ENCODE data around the gene ELFN2.

Gene ELFN2

GRCh38 chr22:37464181-37464580 is 36.9 kb upstream of the ELFN2 start:
- H3K4me1 Mint-ChIP-seq, result peaks cover 7% of the 10 kb centered on the region
- no peak overlapping the region for H3K4me3 Mint-ChIP-seq
- no peaks in the 10 kb centered on the region for H3K36me3 Mint-ChIP-seq (ENCODE audit: low read depth)

DNA sequence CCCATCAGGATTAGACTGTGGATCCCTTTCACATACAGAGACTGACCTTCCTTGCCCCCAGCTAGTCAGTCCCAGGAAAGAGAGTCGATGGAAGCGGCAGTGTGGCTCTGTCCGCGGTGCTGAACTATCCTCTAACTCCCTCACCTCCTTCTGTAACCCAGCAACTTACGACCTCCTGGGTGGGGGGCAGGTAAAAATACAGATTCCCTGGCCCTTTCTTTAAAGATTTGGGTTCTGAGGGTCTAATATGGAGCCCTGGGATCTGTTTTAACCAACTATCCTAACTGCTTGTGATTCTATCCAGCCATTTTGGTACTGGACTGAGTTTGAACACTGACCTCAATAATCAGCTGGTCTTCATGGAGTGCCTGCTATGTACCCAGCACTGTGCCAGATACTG is 35.7 kb upstream of the ELFN2 start:
- no peaks in the 10 kb centered on the region for H3K9me3 Mint-ChIP-seq
- TF ChIP-seq CTCF (IDR thresholded peaks at IDR 0.05; ENCODE audit: unreplicated experiment in 3 of 3), result no peak
- H3K4me1 Mint-ChIP-seq, result peaks cover 7% of the 10 kb centered on the region
- H3K27ac Mint-ChIP-seq, result no peak overlapping the region
- peaks cover 43% of the 10 kb centered on the region for H3K27me3 Mint-ChIP-seq (ENCODE audit: low read depth)
- no peaks in the 10 kb centered on the region for H3K36me3 Mint-ChIP-seq (ENCODE audit: low read depth)
- H3K4me3 Mint-ChIP-seq, result no peak overlapping the region

More at GRCh38 chr22:37464181-37464580, 36.9 kb upstream of the ELFN2 start:
- Mint-ChIP-seq H3K9me3 (no peaks in the 10 kb centered on the region), H3K27ac (no peak overlapping the region), H3K27me3 (ENCODE audit: low read depth) (peaks cover 36% of the 10 kb centered on the region)
- no peak for TF ChIP-seq CTCF (IDR thresholded peaks at IDR 0.05; ENCODE audit: unreplicated experiment in 3 of 3)

DNA sequence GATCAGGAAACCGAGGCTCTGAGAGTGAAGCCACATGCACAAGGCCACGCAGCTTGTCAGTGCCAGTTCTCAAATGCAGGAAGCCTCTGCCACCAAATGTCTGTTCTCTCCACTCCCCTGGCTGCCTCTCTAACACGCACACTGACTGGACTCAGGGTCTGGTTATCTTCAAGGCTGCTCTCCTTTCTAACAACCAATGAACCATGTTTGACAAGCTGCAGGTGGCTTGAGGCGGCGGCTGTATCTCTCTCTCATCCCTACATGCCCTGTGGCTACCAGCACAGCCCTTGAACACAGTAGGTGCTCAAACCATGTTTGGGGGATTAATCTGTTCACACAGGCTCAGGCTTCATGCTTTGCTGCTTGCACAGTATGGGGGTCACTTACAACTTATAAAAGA is 35.2 kb upstream of the ELFN2 start:
- H3K27ac Mint-ChIP-seq, result no peak overlapping the region
- H3K36me3 Mint-ChIP-seq (ENCODE audit: low read depth), result no peaks in the 10 kb centered on the region
- peaks cover 7% of the 10 kb centered on the region for H3K4me1 Mint-ChIP-seq
- TF ChIP-seq CTCF (IDR thresholded peaks at IDR 0.05; ENCODE audit: unreplicated experiment in 3 of 3), result no peak
- peaks cover 46% of the 10 kb centered on the region for H3K27me3 Mint-ChIP-seq (ENCODE audit: low read depth)
- H3K9me3 Mint-ChIP-seq, result no peaks in the 10 kb centered on the region
- no peak overlapping the region for H3K4me3 Mint-ChIP-seq

GRCh38 chr22:37461961-37462360 is 34.7 kb upstream of the ELFN2 start:
- Mint-ChIP-seq H3K27ac (no peak overlapping the region), H3K36me3 (ENCODE audit: low read depth) (no peaks in the 10 kb centered on the region), H3K4me1 (peaks cover 7% of the 10 kb centered on the region), H3K27me3 (ENCODE audit: low read depth) (peaks cover 48% of the 10 kb centered on the region), H3K9me3 (no peaks in the 10 kb centered on the region), H3K4me3 (no peak overlapping the region)
- no peak for TF ChIP-seq CTCF (IDR thresholded peaks at IDR 0.05; ENCODE audit: unreplicated experiment in 3 of 3)

DNA sequence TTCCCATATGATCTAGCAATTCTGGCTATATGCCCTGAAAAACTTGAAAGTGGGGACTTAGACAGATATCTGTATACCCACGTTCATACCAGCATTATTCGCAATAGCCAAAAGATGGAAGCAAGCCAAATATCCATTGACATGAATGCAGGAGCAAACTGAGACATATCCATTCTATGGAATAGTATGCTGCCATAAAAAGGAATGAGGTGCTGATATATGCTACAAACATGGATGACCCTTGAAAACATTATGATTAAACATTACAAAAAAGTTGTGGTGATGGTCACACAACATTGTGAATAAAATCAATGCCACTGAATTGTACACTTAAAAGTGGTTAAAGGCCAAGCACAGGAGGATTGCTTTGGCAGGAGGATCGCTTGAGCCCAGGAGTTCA is 33.4 kb upstream of the ELFN2 start:
- Mint-ChIP-seq H3K9me3 (no peaks in the 10 kb centered on the region), H3K4me3 (no peak overlapping the region), H3K36me3 (ENCODE audit: low read depth) (no peaks in the 10 kb centered on the region), H3K27ac (no peak overlapping the region), H3K4me1 (peaks cover 8% of the 10 kb centered on the region), H3K27me3 (ENCODE audit: low read depth) (peaks cover 42% of the 10 kb centered on the region)
- no peak for TF ChIP-seq CTCF (IDR thresholded peaks at IDR 0.05; ENCODE audit: unreplicated experiment in 3 of 3)

GRCh38 chr22:37459206-37459605 is 31.9 kb upstream of the ELFN2 start:
- H3K36me3 Mint-ChIP-seq (ENCODE audit: low read depth), result no peaks in the 10 kb centered on the region

More at GRCh38 chr22:37459206-37459605, 31.9 kb upstream of the ELFN2 start:
- peaks cover 10% of the 10 kb centered on the region for H3K4me1 Mint-ChIP-seq
- H3K9me3 Mint-ChIP-seq, result no peaks in the 10 kb centered on the region
- no peak overlapping the region for H3K27ac Mint-ChIP-seq
- no peak for TF ChIP-seq CTCF (IDR thresholded peaks at IDR 0.05; ENCODE audit: unreplicated experiment in 3 of 3)
- peaks cover 52% of the 10 kb centered on the region for H3K27me3 Mint-ChIP-seq (ENCODE audit: low read depth)
- no peak overlapping the region for H3K4me3 Mint-ChIP-seq
